SK-N-SH treated with all-trans-retinoic acid at 6 μM for 48 hours (cell line): ENCODE data around the gene ZNF697.

Experiments used
- ATAC-seq: fragments of 200-7000 bp; cut with Tn5 transposase; 3 replicates; pipeline ENCODE4 v1.9.1; 2020; ENCODE audit warnings: mild to moderate bottlenecking, moderate library complexity
- ARNTL ChIP-seq: fragments of 450-650 bp; formaldehyde crosslinking; IDR thresholded peaks from 2 replicates; pipeline ENCODE4 v1.5.0; 2020; ENCODE audit warnings: low read depth, mild to moderate bottlenecking, moderate library complexity, borderline replicate concordance
- CSDC2 ChIP-seq: fragments of 250-450 bp; sonication (Bioruptor Pico); IDR thresholded peaks from 2 replicates; pipeline ENCODE4 v1.5.0; 2020; ENCODE audit warnings: mild to moderate bottlenecking, moderate library complexity
- CSRNP3 ChIP-seq: fragments of 250-450 bp; sonication (Bioruptor Pico); IDR thresholded peaks from 2 replicates; pipeline ENCODE4 v1.5.1; 2021; ENCODE audit warnings: mild to moderate bottlenecking, moderate library complexity
- GLIS3 ChIP-seq: fragments of 250-450 bp; sonication (Bioruptor Pico); IDR thresholded peaks from 2 replicates; pipeline ENCODE4 v1.5.0; 2020; ENCODE audit warnings: mild to moderate bottlenecking, moderate library complexity
- ISL1 ChIP-seq: fragments of 250-450 bp; sonication (Bioruptor Pico); IDR thresholded peaks from 2 replicates; pipeline ENCODE4 v2.1.2; 2022; ENCODE audit warnings: mild to moderate bottlenecking, moderate library complexity
- OSR1 ChIP-seq: fragments of 250-450 bp; sonication (Bioruptor Pico); IDR thresholded peaks from 2 replicates; pipeline ENCODE4 v1.8.0; 2022; ENCODE audit warnings: moderate library complexity, mild to moderate bottlenecking, inconsistent platforms
- POU6F1 ChIP-seq: fragments of 250-450 bp; sonication (Bioruptor Pico); IDR thresholded peaks from 2 replicates; pipeline ENCODE4 v1.8.0; 2021; ENCODE audit warnings: low read depth, mild to moderate bottlenecking, moderate library complexity, borderline replicate concordance
- PPARA ChIP-seq: fragments of 250-450 bp; sonication (Bioruptor Pico); IDR thresholded peaks from 2 replicates; pipeline ENCODE4 v1.5.0; 2020; ENCODE audit warnings: mild to moderate bottlenecking, borderline replicate concordance
- RARB ChIP-seq: fragments of 250-450 bp; sonication (Bioruptor Pico); IDR thresholded peaks from 2 replicates; pipeline ENCODE4 v1.8.0; 2021; ENCODE audit warnings: mild to moderate bottlenecking, moderate library complexity
- TCF4 ChIP-seq: fragments of 250-450 bp; sonication (Bioruptor Pico); IDR thresholded peaks from 2 replicates; pipeline ENCODE4 v1.8.0; 2021; ENCODE audit warnings: mild to moderate bottlenecking, moderate library complexity, borderline replicate concordance
- TOX ChIP-seq: fragments of 250-450 bp; sonication (Bioruptor Pico); IDR thresholded peaks from 2 replicates; pipeline ENCODE4 v1.8.0; 2021; ENCODE audit warnings: mild to moderate bottlenecking, moderate library complexity, borderline replicate concordance
- TSHZ2 ChIP-seq: fragments of 250-450 bp; sonication (Bioruptor Pico); IDR thresholded peaks from 2 replicates; pipeline ENCODE4 v1.5.0; 2020; ENCODE audit warnings: mild to moderate bottlenecking, moderate library complexity
- ZFP3 ChIP-seq: fragments of 250-450 bp; sonication (Bioruptor Pico); IDR thresholded peaks from 2 replicates; pipeline ENCODE4 v1.5.0; 2020; ENCODE audit warnings: mild to moderate bottlenecking, moderate library complexity
- ZFP30 ChIP-seq: fragments of 450-650 bp; formaldehyde crosslinking; IDR thresholded peaks from 2 replicates; pipeline ENCODE4 v1.5.0; 2022; ENCODE audit warnings: mild to moderate bottlenecking, moderate library complexity

Gene ZNF697

GRCh38 chr1:119676571-119677206 is 28.6 kb upstream of the ZNF697 start (continued):
- TF ChIP-seq CSRNP3 (CRISPR knock-in tag) (no peak), PPARA (CRISPR knock-in tag) (no peak), OSR1 (CRISPR knock-in tag) (no peak)

GRCh38 chr1:119675349-119676345 is 27.6 kb upstream of the ZNF697 start:
- peak; percentile 86 for ATAC-seq
- TF ChIP-seq CSDC2 (CRISPR knock-in tag) (no peak), ZFP3 (CRISPR knock-in tag) (peak; percentile 94)

- TF ChIP-seq OSR1 (CRISPR knock-in tag), result no peak
- no peak for TF ChIP-seq GLIS3 (CRISPR knock-in tag)
- no peak for TF ChIP-seq TOX (CRISPR knock-in tag)
- TF ChIP-seq POU6F1 (CRISPR knock-in tag), result no peak
- no peak for TF ChIP-seq CSRNP3 (CRISPR knock-in tag)
- no peak for TF ChIP-seq ARNTL (CRISPR knock-in tag)
- no peak for TF ChIP-seq TCF4 (CRISPR knock-in tag)
- peak; percentile 32 for ATAC-seq
Observed at GRCh38 chr1:119674835-119675289, 26.8 kb upstream of the ZNF697 start.

GRCh38 chr1:119674111-119674526 is 26.1 kb upstream of the ZNF697 start:
- TF ChIP-seq TSHZ2 (CRISPR knock-in tag), result no peak
- no peak for TF ChIP-seq ISL1 (CRISPR knock-in tag)
- TF ChIP-seq PPARA (CRISPR knock-in tag), result no peak
- no peak; the same call in 1 of the 2 replicates for TF ChIP-seq ZFP3 (CRISPR knock-in tag)
- no peak for TF ChIP-seq ZFP30 (CRISPR knock-in tag)
- TF ChIP-seq, all 23 proteins: peak for 0
- peak; percentile 66 for ATAC-seq

GRCh38 chr1:119673171-119673940 is 25.3 kb upstream of the ZNF697 start:
- ATAC-seq, result no peak; the same call in 1 of the 3 replicates
- TF ChIP-seq ARNTL (CRISPR knock-in tag) (no peak), RARB (CRISPR knock-in tag) (no peak), TCF4 (CRISPR knock-in tag) (no peak), TSHZ2 (CRISPR knock-in tag) (no peak), PPARA (CRISPR knock-in tag) (no peak), CSRNP3 (CRISPR knock-in tag) (no peak)
